H1 (cell line): ENCODE results near the gene KANSL2. TPM values are rescaled to one million over a fixed set of nuclear protein-coding genes. Genes with fewer than 3 reads are reported as not detected.

ENCODE experiments used
- CTCF ChIA-PET: fragments of 300-600 bp; sonication (Branson Sonifier 250); formaldehyde crosslinking; loops from one replicate; lab custom pipeline; 2021; ENCODE audit not compliant: partially characterized antibody; lab: Charles Lee
- POLR2A ChIA-PET: fragments of 300-600 bp; sonication (Branson Sonifier 250); formaldehyde crosslinking; loops from one replicate; lab custom pipeline; 2021; ENCODE audit warnings: inconsistent platforms; ENCODE audit not compliant: partially characterized antibody; lab: Charles Lee
- DNase-seq, 2 experiments: peaks; one replicate each; pipeline versions ENCODE4 v3.0.0 to v3.0.0-alpha.2; 2010 to 2022; ENCODE audit warnings: low spot score in 2 of 2, low read depth in 1 of 2, mixed read lengths in 1 of 2
- FAIRE-seq: peaks from 2 replicates; lab custom pipeline; 2011; peaks lifted over from hg19 to GRCh38; lab: Jason Lieb, UNC
- H2AFZ ChIP-seq: 2 replicates; pipeline ENCODE4 v1.8.1; 2012; ENCODE audit warnings: low read length, inconsistent platforms
- H2AK5ac ChIP-seq: 2 replicates; pipeline ENCODE4 v1.6.1; 2013; ENCODE audit warnings: low read depth, low read length
- H2BK120ac ChIP-seq: replicated peaks from 2 replicates; pipeline ENCODE3; 2013; ENCODE audit warnings: low read depth, low read length, inconsistent platforms
- H2BK12ac ChIP-seq: 2 replicates; pipeline ENCODE4 v1.6.1; 2013; ENCODE audit warnings: low read depth, low read length
- H2BK15ac ChIP-seq: 2 replicates; pipeline ENCODE4 v1.6.1; 2013; ENCODE audit warnings: low read length
- H2BK20ac ChIP-seq: 2 replicates; pipeline ENCODE4 v1.6.1; 2013; ENCODE audit warnings: low read length
- H2BK5ac ChIP-seq: 2 replicates; pipeline ENCODE4 v1.6.1; 2013; ENCODE audit warnings: low read depth, low read length
- H3K14ac ChIP-seq: 2 replicates; pipeline ENCODE4 v1.6.1; 2013; ENCODE audit warnings: inconsistent platforms; ENCODE audit not compliant: insufficient read length
- H3K18ac ChIP-seq: 2 replicates; pipeline ENCODE4 v1.6.1; 2013; ENCODE audit warnings: low read length; ENCODE audit errors: extremely low read depth
- H3K23ac ChIP-seq: 2 replicates; pipeline ENCODE4 v1.6.1; 2013; ENCODE audit warnings: inconsistent platforms; ENCODE audit not compliant: insufficient read length
- H3K23me2 ChIP-seq: 2 replicates; pipeline ENCODE4 v1.6.1; 2013; ENCODE audit warnings: low read depth, low read length
- H3K27ac ChIP-seq: 2 replicates; pipeline ENCODE4 v1.6.1; 2011; ENCODE audit warnings: low read depth, low read length, inconsistent platforms
- H3K27me3 ChIP-seq, 4 experiments: replicated peaks in 1 of 4; 1 replicate in 1 of 4; 2 replicates in 3 of 4; pipeline versions ENCODE4 v1.6.1 to v1.8.1; 2011 to 2013; ENCODE audit warnings: low read length in 3 of 4, mild to moderate bottlenecking in 3 of 4, inconsistent platforms in 2 of 4, mixed read lengths in 2 of 4, moderate library complexity in 1 of 4; ENCODE audit not compliant: control insufficient read depth in 3 of 4, insufficient read depth in 3 of 4; ENCODE audit errors: extremely low read depth in 1 of 4
- H3K36me3 ChIP-seq, 4 experiments: 2 replicates each; pipeline versions ENCODE4 v1.6.1 to v1.8.1; 2011 to 2013; ENCODE audit warnings: mild to moderate bottlenecking in 4 of 4, low read length in 3 of 4, moderate library complexity in 2 of 4, control low read depth in 1 of 4, inconsistent platforms in 1 of 4; ENCODE audit not compliant: insufficient read depth in 4 of 4, control insufficient read depth in 2 of 4
- H3K4ac ChIP-seq: replicated peaks from 2 replicates; pipeline ENCODE3; 2013; ENCODE audit warnings: low read length, low read depth, mixed read lengths, inconsistent platforms; ENCODE audit not compliant: insufficient read length
- H3K4me1 ChIP-seq, 4 experiments: replicated peaks in 1 of 4; 1 replicate in 1 of 4; 2 replicates in 3 of 4; pipeline versions ENCODE4 v1.6.1 to v1.8.1; 2011 to 2013; ENCODE audit warnings: low read length in 3 of 4, inconsistent platforms in 2 of 4, mixed read lengths in 1 of 4; ENCODE audit not compliant: insufficient read depth in 4 of 4, control insufficient read depth in 3 of 4
- H3K4me2 ChIP-seq, 2 experiments: 2 replicates each; pipeline versions ENCODE4 v1.6.1 to v1.8.1; 2011 to 2013; ENCODE audit warnings: low read depth in 2 of 2, low read length in 2 of 2, control low read depth in 1 of 2, inconsistent platforms in 1 of 2, mild to moderate bottlenecking in 1 of 2; ENCODE audit not compliant: insufficient read depth in 1 of 2
- H3K4me3 ChIP-seq, 4 experiments: fragments of 200-600, 300-600 bp in 1 of 4; sonication (generic), shearing (Covaris generic), sonication (Bioruptor Twin) in 1 of 4; 2 replicates each; pipeline versions ENCODE4 v1.5.1 to v1.8.1; 2011 to 2016; ENCODE audit warnings: low read length in 4 of 4, low read depth in 3 of 4, control low read depth in 2 of 4, inconsistent platforms in 2 of 4, mild to moderate bottlenecking in 2 of 4, mixed read lengths in 1 of 4, moderate library complexity in 1 of 4; ENCODE audit not compliant: insufficient read depth in 2 of 4; ENCODE audit errors: extremely low read depth in 1 of 4
- H3K56ac ChIP-seq: replicated peaks from 2 replicates; pipeline ENCODE3; 2013; ENCODE audit warnings: low read depth, mild to moderate bottlenecking, mixed read lengths, low read length, inconsistent platforms; ENCODE audit not compliant: insufficient read length
- H3K79me1 ChIP-seq: 2 replicates; pipeline ENCODE4 v1.6.1; 2013; ENCODE audit warnings: low read depth, low read length, control low read depth
- H3K79me2 ChIP-seq, 2 experiments: 2 replicates each; pipeline versions ENCODE4 v1.6.1 to v1.8.1; 2012 to 2013; ENCODE audit warnings: low read length in 2 of 2, mild to moderate bottlenecking in 2 of 2, inconsistent platforms in 1 of 2; ENCODE audit not compliant: insufficient read depth in 2 of 2, control insufficient read depth in 1 of 2
- H3K9ac ChIP-seq, 4 experiments: replicated peaks in 1 of 4; 1 replicate in 1 of 4; 2 replicates in 3 of 4; pipeline versions ENCODE4 v1.6.1 to v1.8.1; 2011 to 2013; ENCODE audit warnings: low read depth in 3 of 4, low read length in 3 of 4, control low read depth in 2 of 4, mild to moderate bottlenecking in 2 of 4, moderate library complexity in 2 of 4, inconsistent platforms in 1 of 4; ENCODE audit errors: extremely low read depth in 1 of 4
- H3K9me3 ChIP-seq, 2 experiments: 2 replicates each; pipeline versions ENCODE4 v1.6.1 to v1.8.1; 2012 to 2013; ENCODE audit warnings: mild to moderate bottlenecking in 2 of 2, moderate library complexity in 2 of 2, control low read depth in 1 of 2, inconsistent platforms in 1 of 2, low read depth in 1 of 2, low read length in 1 of 2, mixed read lengths in 1 of 2; ENCODE audit not compliant: insufficient read depth in 2 of 2
- H4K20me1 ChIP-seq, 2 experiments: replicated peaks in 1 of 2; 2 replicates each; pipeline versions ENCODE3 to v1.8.1; 2011 to 2013; ENCODE audit warnings: inconsistent platforms in 2 of 2, low read length in 2 of 2, mild to moderate bottlenecking in 1 of 2; ENCODE audit not compliant: insufficient read depth in 2 of 2, control insufficient read depth in 1 of 2
- H4K5ac ChIP-seq: 2 replicates; pipeline ENCODE4 v1.6.1; 2013; ENCODE audit warnings: low read length, low read depth, mixed read lengths, inconsistent platforms; ENCODE audit not compliant: insufficient read length
- H4K8ac ChIP-seq: 2 replicates; pipeline ENCODE4 v1.8.0; 2013; ENCODE audit warnings: mild to moderate bottlenecking, moderate library complexity, low read length, inconsistent platforms; ENCODE audit not compliant: insufficient read depth; ENCODE audit errors: extremely low read depth
- H4K91ac ChIP-seq: replicated peaks from 2 replicates; pipeline ENCODE3; 2013; ENCODE audit warnings: low read length, mixed read lengths, inconsistent platforms; ENCODE audit not compliant: insufficient read length
- CHD2 ChIP-seq: IDR thresholded peaks from 2 replicates; pipeline ENCODE4 v1.6.1; 2012; ENCODE audit warnings: low read length, improper control_type of control experiment
- EZH2 ChIP-seq: fragments of 200-600 bp; sonication (generic); IDR thresholded peaks from 2 replicates; pipeline ENCODE4 v1.7.1; 2012; ENCODE audit warnings: low read depth, mild to moderate bottlenecking, moderate library complexity, low read length, inconsistent platforms; ENCODE audit not compliant: severe bottlenecking
- GTF2F1 ChIP-seq: IDR thresholded peaks from 2 replicates; pipeline ENCODE4 v1.6.1; 2012; ENCODE audit warnings: low read depth, low read length, improper control_type of control experiment, borderline replicate concordance
- HDAC6 ChIP-seq: IDR thresholded peaks from one replicate; pipeline ENCODE4 v1.7.1; 2012; ENCODE audit warnings: low read depth, mild to moderate bottlenecking, inconsistent platforms, low read length, moderate library complexity
- RAD21 ChIP-seq, 2 experiments: IDR thresholded peaks in 1 of 2; conservative IDR thresholded peaks in 1 of 2; 2 replicates each; pipeline ENCODE4 v1.6.1; 2011; ENCODE audit warnings: low read depth in 2 of 2, low read length in 2 of 2, improper control_type of control experiment in 1 of 2, inconsistent platforms in 1 of 2, mild to moderate bottlenecking in 1 of 2, moderate library complexity in 1 of 2
- SP2 ChIP-seq: IDR thresholded peaks from 2 replicates; pipeline ENCODE4 v1.6.1; 2012; ENCODE audit warnings: mild to moderate bottlenecking, low read length, inconsistent platforms
- SRF ChIP-seq: IDR thresholded peaks from 2 replicates; pipeline ENCODE4 v1.6.1; 2011; ENCODE audit warnings: mild to moderate bottlenecking, low read depth, low read length, moderate library complexity
- WGBS, 2 experiments: shearing (Covaris generic) in 1 of 2; methylation state at CpG; one replicate each; pipeline versions ENCODE4 v1.1.6 to v1.1.7; 2013 to 2015; ENCODE audit warnings: low lambda C conversion rate in 2 of 2, mixed read lengths in 2 of 2, inconsistent platforms in 1 of 2, low coverage in 1 of 2, missing lambda C conversion rate in 1 of 2; ENCODE audit not compliant: insufficient replicate concordance in 2 of 2, insufficient coverage in 1 of 2, insufficient read length in 1 of 2; ENCODE audit errors: extremely low coverage in 1 of 2, missing lambda C conversion rate in 1 of 2; 5-methylcytosine and 5-hydroxymethylcytosine counted together
- polyA plus RNA-seq, 7 experiments: library from polyadenylated mRNA; depleted of rRNA in 3 of 7; stranded (reverse) in 5 of 7; unstranded in 2 of 7; fragments of >200 nt in 5 of 7; fragments of 200-250 nt in 2 of 7; gene quantifications; 1 replicate in 5 of 7; 2 replicates in 1 of 7; 4 replicates in 1 of 7; pipeline versions ENCODE4 v1.2.1 to v1.2.3, GENCODE V29; 2011 to 2013; ENCODE audit warnings: missing spikeins in 2 of 7, mixed read lengths in 2 of 7
- total RNA-seq: library from RNA; stranded (reverse); fragmentation: NEBNext Ultra II Directional; extraction: Animal tissue kit (Norgen Biotek cat#: 25700); gene quantifications from 2 replicates; pipeline ENCODE4 v1.2.1, GENCODE V29; 2021

Gene KANSL2
- total and polyA plus RNA-seq, 2 of the 8 experiments (the other 6 are each of a cell fraction or from before 2014, with no cell fraction given), result 48.4 to 50.7 TPM

- 90% methylated on average over 2 of the region's 2 CpGs; no CpG with 5 or more reads in 1 of the 2 experiments for WGBS, 2 experiments
Observed at GRCh38 chr12:48695859-48696258, 13.8 kb upstream of the KANSL2 start.

More at GRCh38 chr12:48695859-48696258, 13.8 kb upstream of the KANSL2 start:
- H3K4me1 ChIP-seq, result no peaks in the 10 kb centered on the region
- peaks cover 3% of the 10 kb centered on the region for H3K79me1 ChIP-seq
- CTCF ChIA-PET, result interaction anchor here (0.6 kb wide), 1 partner anchor 257 kb away, joined by 3 read pairs; no protein-coding TSS in a partner anchor
- H2BK15ac ChIP-seq, result no peak overlapping the region
- H2BK12ac ChIP-seq, result no peak overlapping the region
- TF ChIP-seq HDAC6, result no peak
- TF ChIP-seq GTF2F1, result no peak
- TF ChIP-seq RAD21 (IDR thresholded peaks at IDR 0.05 in 1 of 2, conservative IDR thresholded peaks at IDR 0.05 in 1 of 2; ENCODE audit: low read depth in 2 of 2, low read length in 2 of 2), result no peak
- no peak for TF ChIP-seq CHD2
- no peak for TF ChIP-seq SRF
- no peak for TF ChIP-seq SP2
- no peak for TF ChIP-seq EZH2
- no peak overlapping the region for H3K27ac ChIP-seq
- H2BK5ac ChIP-seq, result no peak overlapping the region
- no peak overlapping the region for H3K4ac ChIP-seq
- H3K4me3 ChIP-seq, result no peak overlapping the region
- H4K91ac ChIP-seq, result no peak overlapping the region
- H3K9ac ChIP-seq, result no peak overlapping the region
- H3K14ac ChIP-seq, result no peak overlapping the region
- H3K23me2 ChIP-seq, result no peaks in the 10 kb centered on the region
- H2AK5ac ChIP-seq, result no peak overlapping the region
- H4K8ac ChIP-seq, result no peak overlapping the region; the same call in 1 of the 2 replicates
- peaks cover 3 to 4% of the 10 kb centered on the region in 2 experiments for H4K20me1 ChIP-seq
- POLR2A ChIA-PET, result interaction anchor here (0.9 kb wide), 1 partner anchor 19 kb away, joined by 3 read pairs; no protein-coding TSS in a partner anchor
- H2BK120ac ChIP-seq, result no peak overlapping the region
- H3K36me3 ChIP-seq, result peaks cover 23 to 79% (median 49%) of the 10 kb centered on the region in 4 experiments
- no peak overlapping the region for H2AFZ ChIP-seq
- FAIRE-seq, result no peak
- H3K27me3 ChIP-seq, result no peaks in the 10 kb centered on the region
- no peak overlapping the region for H4K5ac ChIP-seq
- no peak overlapping the region for H3K23ac ChIP-seq
- DNase-seq, result no peak
- H3K56ac ChIP-seq, result no peak overlapping the region
- H3K79me2 ChIP-seq, result peaks cover 0 to 14% of the 10 kb centered on the region in 2 experiments; a peak in 2 of 4 replicates
- H2BK20ac ChIP-seq, result no peak overlapping the region
- no peak overlapping the region for H3K18ac ChIP-seq
- no peak overlapping the region for H3K4me2 ChIP-seq
- H3K9me3 ChIP-seq, result no peaks in the 10 kb centered on the region
